Neuronal stem cell (in vitro differentiated cells): ENCODE measurements around the gene ZFYVE28.

Experiments used
- DNase-seq: peaks from one replicate; pipeline ENCODE4 v3.0.0-alpha.2; 2013; ENCODE audit warnings: low spot score
- H2AFZ ChIP-seq: one replicate; pipeline ENCODE4 v1.6.1; 2013; ENCODE audit warnings: mild to moderate bottlenecking, low read length, inconsistent platforms
- H2AK5ac ChIP-seq: 2 replicates; pipeline ENCODE4 v1.6.1; 2013; ENCODE audit warnings: low read depth, mild to moderate bottlenecking, inconsistent platforms, low read length, moderate library complexity, mixed read lengths
- H2BK120ac ChIP-seq: 2 replicates; pipeline ENCODE4 v1.6.1; 2013; ENCODE audit warnings: low read depth, mild to moderate bottlenecking, inconsistent platforms, low read length, moderate library complexity, mixed read lengths
- H2BK12ac ChIP-seq: one replicate; pipeline ENCODE4 v1.6.1; 2013; ENCODE audit warnings: low read length, inconsistent platforms
- H2BK15ac ChIP-seq: 2 replicates; pipeline ENCODE4 v1.6.1; 2013; ENCODE audit warnings: mild to moderate bottlenecking, low read length, inconsistent platforms, mixed read lengths
- H2BK5ac ChIP-seq: one replicate; pipeline ENCODE4 v1.6.1; 2013; ENCODE audit warnings: inconsistent platforms, mild to moderate bottlenecking, low read length, moderate library complexity
- H3K14ac ChIP-seq: one replicate; pipeline ENCODE4 v1.6.1; 2013; ENCODE audit warnings: low read length, inconsistent platforms
- H3K18ac ChIP-seq: 2 replicates; pipeline ENCODE4 v1.6.1; 2013; ENCODE audit warnings: low read length, inconsistent platforms
- H3K23ac ChIP-seq: 2 replicates; pipeline ENCODE4 v1.6.1; 2013; ENCODE audit warnings: low read depth, mild to moderate bottlenecking, mixed read lengths, low read length, inconsistent platforms; ENCODE audit not compliant: poor library complexity
- H3K27ac ChIP-seq: replicated peaks from 3 replicates; pipeline ENCODE4 v1.5.1; 2013; ENCODE audit warnings: low read length, inconsistent platforms
- H3K27me3 ChIP-seq, 3 experiments: 2 replicates each; pipeline ENCODE4 v1.6.1; 2013; ENCODE audit warnings: low read length in 3 of 3, mild to moderate bottlenecking in 2 of 3, inconsistent platforms in 1 of 3, low read depth in 1 of 3, mixed read lengths in 1 of 3, moderate library complexity in 1 of 3; ENCODE audit not compliant: control insufficient read depth in 3 of 3, insufficient read depth in 3 of 3
- H3K36me3 ChIP-seq, 2 donors: replicated peaks in 1 of 2; 2 replicates each; pipeline ENCODE4 v1.6.1; 2013; ENCODE audit warnings: low read length in 2 of 2; ENCODE audit not compliant: control insufficient read depth in 2 of 2, insufficient read depth in 2 of 2
- H3K4ac ChIP-seq: 2 replicates; pipeline ENCODE4 v1.6.1; 2013; ENCODE audit warnings: inconsistent platforms, mild to moderate bottlenecking, low read length, moderate library complexity
- H3K4me1 ChIP-seq, 2 donors: 1 replicate in 1 of 2; 2 replicates in 1 of 2; pipeline ENCODE4 v1.6.1; 2013; ENCODE audit warnings: low read length in 2 of 2, low read depth in 1 of 2; ENCODE audit not compliant: control insufficient read depth in 2 of 2, insufficient read depth in 1 of 2
- H3K4me2 ChIP-seq: one replicate; pipeline ENCODE4 v1.6.1; 2013; ENCODE audit warnings: mild to moderate bottlenecking, low read length, inconsistent platforms; ENCODE audit not compliant: insufficient read depth, poor library complexity, severe bottlenecking
- H3K4me3 ChIP-seq, 2 donors: 2 replicates each; pipeline ENCODE4 v1.5.1; 2013; ENCODE audit warnings: low read length in 2 of 2, mild to moderate bottlenecking in 2 of 2, inconsistent platforms in 1 of 2, moderate library complexity in 1 of 2
- H3K79me1 ChIP-seq: one replicate; pipeline ENCODE4 v1.6.1; 2013; ENCODE audit warnings: low read depth, mild to moderate bottlenecking, inconsistent platforms, low read length, moderate library complexity
- H3K9ac ChIP-seq: one replicate; pipeline ENCODE4 v1.6.1; 2013; ENCODE audit warnings: mild to moderate bottlenecking, low read depth, low read length, inconsistent platforms; ENCODE audit not compliant: poor library complexity
- H3K9me3 ChIP-seq, 2 donors: replicated peaks in 1 of 2; 2 replicates each; pipeline versions ENCODE3 to v1.6.1; 2013; ENCODE audit warnings: low read length in 2 of 2, mild to moderate bottlenecking in 2 of 2, inconsistent platforms in 1 of 2, low read depth in 1 of 2, mixed read lengths in 1 of 2, moderate library complexity in 1 of 2; ENCODE audit not compliant: control insufficient read depth in 2 of 2, insufficient read depth in 1 of 2
- H4K8ac ChIP-seq: one replicate; pipeline ENCODE4 v1.6.1; 2013; ENCODE audit warnings: low read depth, mild to moderate bottlenecking, inconsistent platforms, low read length, moderate library complexity
- H4K91ac ChIP-seq: one replicate; pipeline ENCODE4 v1.6.1; 2013; ENCODE audit warnings: low read length, low read depth, mild to moderate bottlenecking, inconsistent platforms; ENCODE audit not compliant: poor library complexity
- WGBS, 2 donors: extraction: QIAGEN DNeasy Blood & Tissue Kit; methylation state at CpG; one replicate each; pipeline ENCODE4 v1.1.7; 2013; ENCODE audit warnings: missing lambda C conversion rate in 2 of 2, mixed read lengths in 1 of 2; ENCODE audit not compliant: insufficient read length in 2 of 2, insufficient replicate concordance in 1 of 2; ENCODE audit errors: extremely low coverage in 2 of 2; 5-methylcytosine and 5-hydroxymethylcytosine counted together

The ZFYVE28 gene

DNA sequence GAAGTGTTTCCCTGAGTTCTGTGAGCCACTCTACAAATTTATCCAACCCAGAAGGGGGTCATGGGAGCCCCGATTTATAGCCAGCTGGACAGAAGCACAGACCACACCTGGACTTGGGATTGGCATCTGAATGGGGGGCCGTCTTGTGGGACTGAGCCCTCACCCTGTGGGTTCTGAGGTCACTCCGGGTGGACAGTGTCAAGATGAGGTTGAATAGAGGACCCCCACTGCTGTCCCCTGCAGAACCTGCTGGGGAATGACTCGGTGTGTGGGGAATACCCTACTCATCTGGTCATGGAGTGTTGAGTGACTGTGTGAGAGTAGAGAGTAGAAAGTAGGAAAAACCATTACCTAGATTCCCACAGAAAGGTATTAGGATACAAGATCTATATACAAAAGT is 67.5 kb downstream of the ZFYVE28 start:
- no peak overlapping the region for H3K9ac ChIP-seq
- H3K23ac ChIP-seq, result no peak overlapping the region
- H4K91ac ChIP-seq, result no peak overlapping the region
- WGBS, 2 donors, result no CpG with 5 or more reads among the region's 4 CpGs
- no peaks in the 10 kb centered on the region for H3K79me1 ChIP-seq
- H3K4ac ChIP-seq, result no peak overlapping the region
- H3K4me3 ChIP-seq, result no peak overlapping the region
- peaks cover 0 to 13% (median 0%) of the 10 kb centered on the region in 3 experiments for H3K27me3 ChIP-seq
- no peak overlapping the region for H3K27ac ChIP-seq
- DNase-seq, result no peak
- peaks cover 0 to 1% of the 10 kb centered on the region in 2 donors for H3K4me1 ChIP-seq
- no peak overlapping the region for H2AFZ ChIP-seq
- no peak overlapping the region for H3K4me2 ChIP-seq
- no peak overlapping the region for H4K8ac ChIP-seq
- no peaks in the 10 kb centered on the region for H3K9me3 ChIP-seq
- no peak overlapping the region for H2BK12ac ChIP-seq
- no peak overlapping the region for H2BK120ac ChIP-seq
- no peak overlapping the region for H3K14ac ChIP-seq
- no peak overlapping the region for H2BK15ac ChIP-seq
- H2AK5ac ChIP-seq, result no peak overlapping the region
- no peaks in the 10 kb centered on the region for H3K36me3 ChIP-seq
- no peak overlapping the region for H2BK5ac ChIP-seq
- H3K18ac ChIP-seq, result no peak overlapping the region

DNA sequence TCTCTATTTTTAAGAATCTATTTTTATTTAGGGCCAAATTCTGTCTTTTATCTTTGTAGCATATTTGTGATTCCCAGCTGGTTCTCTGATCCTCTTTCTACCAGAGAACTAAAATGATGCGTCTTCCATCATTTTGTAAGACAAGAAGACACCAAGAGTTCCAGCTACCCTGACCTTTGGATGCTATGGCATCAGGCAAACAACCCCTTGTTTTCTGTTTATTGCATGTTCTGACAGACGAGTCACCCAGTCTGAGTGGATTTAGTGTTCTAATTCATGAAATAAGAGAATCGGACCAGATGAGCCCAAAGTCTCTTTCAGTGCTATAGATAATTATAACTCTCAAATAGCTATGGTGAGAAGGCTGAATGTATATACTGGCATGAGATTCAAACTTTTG is 69.7 kb downstream of the ZFYVE28 start:
- Histone ChIP-seq H3K27ac (no peak overlapping the region), H3K4me2 (no peak overlapping the region), H2BK15ac (no peak overlapping the region), H3K36me3 (no peaks in the 10 kb centered on the region), H4K8ac (no peak overlapping the region), H3K4me1 (peaks cover 0 to 1% of the 10 kb centered on the region in 2 donors), H2BK5ac (no peak overlapping the region), H3K4me3 (no peak overlapping the region), H2BK120ac (no peak overlapping the region), H2AFZ (no peak overlapping the region), H3K4ac (no peak overlapping the region), H3K18ac (no peak overlapping the region), H3K14ac (no peak overlapping the region), H3K23ac (no peak overlapping the region), H3K79me1 (no peaks in the 10 kb centered on the region), H3K9me3 (no peaks in the 10 kb centered on the region), H3K27me3 (peaks cover 0 to 17% (median 0%) of the 10 kb centered on the region in 3 experiments), H2BK12ac (no peak overlapping the region), H4K91ac (no peak overlapping the region), H3K9ac (no peak overlapping the region), H2AK5ac (no peak overlapping the region)
- WGBS, 2 donors, result no CpG with 5 or more reads among the region's 3 CpGs
- DNase-seq, result no peak

GRCh38 chr4:2347190-2347589 is 71.3 kb downstream of the ZFYVE28 start:
- H2BK5ac ChIP-seq, result no peak overlapping the region
- no peak overlapping the region for H3K9ac ChIP-seq
- no peak overlapping the region for H2BK120ac ChIP-seq
- H3K9me3 ChIP-seq, result no peaks in the 10 kb centered on the region
- H4K8ac ChIP-seq, result no peak overlapping the region
- no peak overlapping the region for H2BK15ac ChIP-seq
- no peak overlapping the region for H3K4me2 ChIP-seq
- H3K4me3 ChIP-seq, result no peak overlapping the region
- no peak for DNase-seq
- H3K4ac ChIP-seq, result no peak overlapping the region
- H3K4me1 ChIP-seq, result no peaks in the 10 kb centered on the region
- H3K36me3 ChIP-seq, result no peaks in the 10 kb centered on the region
- no peak overlapping the region for H2BK12ac ChIP-seq
- H2AK5ac ChIP-seq, result no peak overlapping the region
- H3K14ac ChIP-seq, result no peak overlapping the region
- no peak overlapping the region for H3K23ac ChIP-seq
- H3K27me3 ChIP-seq, result peaks cover 0 to 16% (median 0%) of the 10 kb centered on the region in 3 experiments
- no peak overlapping the region for H3K18ac ChIP-seq
- no peak overlapping the region for H2AFZ ChIP-seq
- H3K79me1 ChIP-seq, result no peaks in the 10 kb centered on the region
- no peak overlapping the region for H3K27ac ChIP-seq
- WGBS, 2 donors, result no CpG with 5 or more reads among the region's 4 CpGs
- H4K91ac ChIP-seq, result no peak overlapping the region

DNA sequence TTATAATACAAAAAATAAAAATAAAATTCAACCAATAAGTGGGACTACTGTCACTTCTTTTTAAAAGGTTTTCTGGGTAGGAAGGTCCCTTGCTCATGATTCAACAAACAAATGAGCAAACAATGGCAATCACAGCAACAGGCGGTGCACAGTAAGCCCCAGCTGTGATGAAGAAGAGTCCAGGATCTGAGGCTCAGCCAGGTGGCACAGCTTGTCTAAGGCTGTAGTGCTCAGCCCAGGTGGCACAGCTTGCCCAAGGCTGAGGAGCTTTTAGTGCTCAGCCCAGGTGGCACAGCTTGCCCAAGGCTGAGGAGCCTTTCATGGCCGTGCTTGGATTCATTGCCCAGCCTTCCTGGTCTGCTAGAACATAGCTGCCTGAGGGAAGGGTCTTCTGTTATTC is 75.0 kb downstream of the ZFYVE28 start:
- Histone ChIP-seq H2BK12ac (no peak overlapping the region), H2AK5ac (no peak overlapping the region), H3K4me3 (no peak overlapping the region), H3K27ac (no peak overlapping the region), H2AFZ (no peak overlapping the region), H3K36me3 (no peaks in the 10 kb centered on the region), H2BK5ac (no peak overlapping the region), H3K4me2 (no peak overlapping the region), H3K9me3 (no peaks in the 10 kb centered on the region), H3K23ac (no peak overlapping the region), H4K8ac (no peak overlapping the region), H3K14ac (no peak overlapping the region), H3K4ac (no peak overlapping the region), H3K79me1 (peaks cover 2% of the 10 kb centered on the region), H4K91ac (no peak overlapping the region), H3K4me1 (no peaks in the 10 kb centered on the region), H3K9ac (no peak overlapping the region), H2BK120ac (no peak overlapping the region), H3K18ac (no peak overlapping the region), H2BK15ac (no peak overlapping the region), H3K27me3 (peaks cover 0 to 10% (median 0%) of the 10 kb centered on the region in 3 experiments)
- DNase-seq, result no peak
- no CpG with 5 or more reads among the region's 2 CpGs for WGBS, 2 donors
